Motor neuron (in vitro differentiated cells): ENCODE results near the gene ARHGEF9. TPM values are rescaled to one million over a fixed set of nuclear protein-coding genes. Genes with fewer than 3 reads are reported as not detected.
"Not testable (repeated sequence)": the region's sequence is repeated elsewhere in the genome, so short reads cannot be mapped to it uniquely, and the experiment has no call there.

Experiments used
- ATAC-seq, 8 experiments: fragments of 200-7000 bp; cut with Tn5 transposase; replicated peaks in 6 of 8; 2 replicates each; pipeline ENCODE4 v1.8.0; 2021; ENCODE audit warnings: mild to moderate bottlenecking in 8 of 8, moderate library complexity in 8 of 8
- H3K27ac ChIP-seq, 2 donors: fragments of 250-450 bp; sonication (Bioruptor Pico); 2 replicates each; pipeline ENCODE4 v1.9.0; 2021; ENCODE audit warnings: antibody characterized with exemption in 2 of 2, mild to moderate bottlenecking in 2 of 2, moderate library complexity in 1 of 2
- H3K4me1 ChIP-seq, 2 donors: fragments of 250-450 bp; sonication (Bioruptor Pico); replicated peaks in 1 of 2; 2 replicates each; pipeline ENCODE4 v1.6.1; 2021; ENCODE audit warnings: antibody characterized with exemption in 2 of 2, mild to moderate bottlenecking in 2 of 2, moderate library complexity in 1 of 2
- H3K4me3 ChIP-seq, 5 donors: fragments of 250-450 bp; sonication (Bioruptor Pico); 2 replicates each; pipeline ENCODE4 v1.9.0; 2021; ENCODE audit warnings: antibody characterized with exemption in 5 of 5, mild to moderate bottlenecking in 5 of 5, moderate library complexity in 4 of 5
- WGBS, 10 experiments: fragments of 450-650 bp; shearing (Covaris generic); methylation state at CpG; one replicate each; pipeline ENCODE4 v1.0.0; 2022; 5-methylcytosine and 5-hydroxymethylcytosine counted together
- in situ Hi-C, 9 experiments: fragments of 400-800 bp; cut with MboI; loops; one replicate each; pipeline ENCODE4 v1.15.0; 2021; ENCODE audit warnings: low sequenced_read_pairs in 9 of 9, low pct_unique_long_range_greater_than_20kb in 2 of 9; ENCODE audit not compliant: unreplicated experiment in 9 of 9
- total RNA-seq, 8 experiments: library from RNA; unstranded; fragments of 300-600 nt; gene quantifications; 2 replicates each; pipeline versions ENCODE4 v1.2.3 to v1.2.4, GENCODE V29; 2022

ARHGEF9 gene
- total RNA-seq, 8 experiments from 2014 or later = 17.6 to 46.4 (median 34.3) TPM

DNA sequence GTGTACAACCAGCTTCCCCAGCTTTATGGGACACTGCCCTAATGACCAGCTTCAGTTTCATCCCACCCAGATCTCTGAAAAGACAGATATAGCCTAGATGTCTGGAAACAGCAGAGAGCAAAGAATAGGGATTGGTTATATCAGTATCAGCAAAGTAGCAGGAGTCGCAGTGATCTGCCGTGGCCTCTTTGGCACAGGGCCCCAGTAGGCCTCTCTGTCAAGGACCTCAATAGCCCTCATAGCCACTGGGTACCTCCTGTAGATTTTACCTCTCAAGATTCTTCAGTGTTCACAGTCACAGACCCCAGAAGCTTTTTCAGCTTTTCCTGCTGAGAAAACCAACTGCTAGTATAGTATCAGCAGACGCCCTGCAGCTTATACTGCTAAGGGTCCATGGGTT is 104.6 kb downstream of the ARHGEF9 start:
- ATAC-seq = peak in 1 of 8 experiments; percentile 38
- no peaks in the 10 kb centered on the region for H3K4me1 ChIP-seq
- H3K4me3 ChIP-seq = no peak overlapping the region
- no peak overlapping the region for H3K27ac ChIP-seq
- in situ Hi-C loops = no loop called here
- 71% methylated on average over 3 of the region's 3 CpGs; no CpG with 5 or more reads in 9 of the 10 experiments for WGBS, 10 experiments

DNA sequence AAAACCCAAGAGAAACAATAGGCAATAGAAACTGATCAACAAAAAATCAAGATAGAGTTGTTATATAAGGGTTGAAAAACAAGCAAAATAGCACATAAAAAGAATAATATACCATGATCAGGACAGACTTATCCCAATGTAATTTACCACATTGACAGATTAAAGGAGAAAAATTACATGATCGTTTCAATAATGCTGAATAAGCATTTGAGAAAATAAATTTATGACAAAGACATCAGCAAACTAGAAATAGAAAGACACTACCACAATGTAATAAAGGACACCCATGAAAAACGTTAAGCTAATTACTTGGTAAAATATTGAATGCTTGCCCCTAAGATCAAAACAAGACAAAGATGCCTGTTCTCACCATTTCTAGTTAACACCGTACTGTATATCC is 105.6 kb downstream of the ARHGEF9 start:
- in situ Hi-C loops = no loop called here
- no peaks in the 10 kb centered on the region for H3K4me1 ChIP-seq
- 50 to 100% (median 87%) methylated on average over 1 to 3 of the region's 3 CpGs; no CpG with 5 or more reads in 1 of the 10 experiments for WGBS, 10 experiments
- no peak overlapping the region for H3K27ac ChIP-seq
- no peak for ATAC-seq
- H3K4me3 ChIP-seq = no peak overlapping the region

DNA sequence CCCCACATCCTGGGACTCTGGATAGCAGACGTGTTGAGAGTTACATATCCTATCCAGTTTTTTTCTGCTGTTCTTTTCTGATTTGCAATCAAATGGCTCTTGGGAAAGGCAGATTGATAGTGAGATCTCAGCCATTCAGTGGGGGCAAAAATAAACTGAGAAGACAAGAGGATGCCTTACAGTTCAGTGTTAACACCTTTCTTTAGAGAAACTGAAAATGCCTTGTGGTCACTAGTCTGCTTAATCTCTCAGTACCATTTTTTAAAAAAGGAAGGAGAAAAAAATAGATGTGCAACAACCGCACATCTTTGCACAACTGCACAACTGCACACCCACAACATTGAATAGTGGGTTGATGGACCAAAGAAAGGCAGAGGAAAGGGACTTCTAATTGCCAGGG is 109.3 kb downstream of the ARHGEF9 start:
- 44 to 100% methylated on average over 1 to 2 of the region's 2 CpGs; no CpG with 5 or more reads in 8 of the 10 experiments for WGBS, 10 experiments
- no peak for ATAC-seq
- no peaks in the 10 kb centered on the region for H3K4me1 ChIP-seq
- no peak overlapping the region for H3K27ac ChIP-seq
- in situ Hi-C loops = no loop called here
- H3K4me3 ChIP-seq = no peak overlapping the region

DNA sequence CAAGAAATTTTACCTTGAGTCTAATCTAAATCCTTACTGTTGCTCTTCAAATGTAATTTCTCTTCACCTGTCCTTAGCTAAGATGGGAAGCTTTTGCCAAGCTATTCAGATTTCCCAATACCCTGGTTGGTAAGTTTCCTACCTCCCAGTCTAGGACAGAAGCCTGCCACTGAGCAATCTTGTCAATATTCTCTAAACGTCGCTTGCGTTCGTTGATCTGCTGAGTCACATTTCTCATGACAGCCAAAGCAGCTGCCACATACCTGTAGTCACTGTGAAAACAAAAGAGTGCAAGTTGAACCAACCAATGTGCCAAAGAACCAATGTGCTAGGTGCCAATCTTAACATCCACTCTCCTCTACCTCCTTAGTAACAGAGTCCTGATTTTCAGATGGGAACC is 111.1 kb downstream of the ARHGEF9 start:
- 86% methylated on average over 4 of the region's 4 CpGs; no CpG with 5 or more reads in 9 of the 10 experiments for WGBS, 10 experiments
- Histone ChIP-seq H3K27ac (no peak overlapping the region), H3K4me3 (no peak overlapping the region), H3K4me1 (no peaks in the 10 kb centered on the region)
- in situ Hi-C loops = no loop called here
- ATAC-seq = no peak

DNA sequence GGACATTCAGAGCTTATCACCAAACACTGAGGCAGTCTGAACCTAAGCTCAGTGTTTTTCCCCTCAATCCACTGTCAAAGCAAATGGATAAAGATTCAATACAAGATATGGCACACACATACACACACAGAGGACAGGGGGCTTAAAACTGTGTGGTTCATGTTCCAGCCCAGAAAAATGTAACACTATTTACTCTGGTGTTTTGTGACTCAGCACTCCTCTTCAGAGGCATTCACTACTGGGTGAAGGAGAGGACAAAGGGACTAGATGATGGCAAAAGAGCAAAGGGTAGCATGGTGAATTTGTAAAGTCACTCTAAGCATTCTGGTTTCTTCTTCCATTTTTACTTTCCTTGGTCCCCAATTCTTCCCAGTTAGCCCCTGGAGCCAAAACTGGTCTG is 120.3 kb downstream of the ARHGEF9 start:
- in situ Hi-C loops = no loop called here
- no peak overlapping the region for H3K27ac ChIP-seq
- H3K4me3 ChIP-seq = no peak overlapping the region
- no peak for ATAC-seq
- H3K4me1 ChIP-seq = no peaks in the 10 kb centered on the region

DNA sequence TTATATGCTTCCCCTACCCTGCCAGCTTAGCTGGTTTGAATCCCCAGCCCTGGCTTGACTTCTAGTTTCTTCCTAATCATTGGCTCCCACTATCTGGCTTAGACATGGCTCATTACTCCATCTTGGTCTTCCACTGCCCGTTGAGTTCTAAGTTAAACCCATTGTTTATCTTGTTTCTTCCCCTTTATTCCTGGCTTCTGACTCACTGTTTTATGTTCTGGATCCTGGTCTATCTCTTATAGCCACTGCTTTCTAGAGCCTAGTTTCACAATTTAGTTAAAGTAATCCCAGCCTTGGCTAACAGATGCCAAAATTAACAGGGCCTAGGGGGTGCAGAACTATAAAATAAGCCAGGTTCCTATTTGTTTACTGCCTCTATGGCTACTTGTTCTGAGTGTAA is 120.9 kb downstream of the ARHGEF9 start:
- in situ Hi-C loops = no loop called here
- 40% methylated on average over 1 of the region's 1 CpG; no CpG with 5 or more reads in 9 of the 10 experiments for WGBS, 10 experiments
- ATAC-seq = no peak
- Histone ChIP-seq H3K27ac (no peak overlapping the region), H3K4me1 (no peaks in the 10 kb centered on the region), H3K4me3 (no peak overlapping the region)

DNA sequence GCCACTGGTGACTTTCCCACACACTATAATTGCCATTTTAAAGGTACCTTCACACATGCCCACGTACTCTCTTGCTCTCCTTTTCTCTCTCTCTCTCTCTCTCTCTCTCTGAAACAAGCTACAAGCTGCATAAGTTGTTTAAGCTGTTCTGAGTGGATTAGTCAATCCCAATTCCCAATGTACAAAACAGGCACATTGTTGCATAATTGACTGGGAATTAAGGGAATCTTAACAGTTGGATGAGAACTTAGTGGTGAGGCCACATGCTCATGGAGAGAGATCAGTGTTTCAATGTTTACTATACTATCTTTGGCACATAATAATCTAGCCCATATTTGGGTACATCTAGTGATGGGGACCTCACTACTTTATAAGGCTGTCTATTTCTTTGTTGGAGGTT is 123.3 kb downstream of the ARHGEF9 start:
- 33 to 71% (median 50%) methylated on average over 1 of the region's 1 CpG; no CpG with 5 or more reads in 7 of the 10 experiments for WGBS, 10 experiments
- in situ Hi-C loops = no loop called here

DNA sequence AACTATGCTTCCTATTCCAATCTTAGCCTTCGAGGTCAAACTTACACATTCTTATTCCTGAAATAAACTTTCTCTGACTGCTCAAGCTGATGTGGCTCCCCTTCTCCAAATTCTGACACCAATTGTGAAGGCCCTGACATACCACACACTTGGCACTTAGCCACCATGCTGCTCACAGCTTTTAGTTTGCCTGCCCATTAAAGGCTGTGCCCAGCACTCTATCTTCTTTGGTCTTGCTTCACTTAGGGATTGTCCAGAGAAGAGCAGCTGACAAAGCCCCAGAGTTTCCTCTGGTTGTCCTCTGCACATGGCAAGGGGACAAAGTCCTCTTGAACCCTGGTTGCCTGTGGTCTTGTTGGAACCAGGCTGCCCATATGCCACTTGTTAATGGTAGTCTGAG is 126.1 kb downstream of the ARHGEF9 start:
- no peak overlapping the region for H3K27ac ChIP-seq
- 57 to 80% methylated on average over 1 of the region's 1 CpG; no CpG with 5 or more reads in 8 of the 10 experiments for WGBS, 10 experiments
- in situ Hi-C loops = no loop called here
- no peaks in the 10 kb centered on the region for H3K4me1 ChIP-seq
- H3K4me3 ChIP-seq = no peak overlapping the region
- ATAC-seq = no peak

More for the DNA sequence above, 123.3 kb downstream of the ARHGEF9 start:
- no peak for ATAC-seq
- Histone ChIP-seq H3K4me3 (no peak overlapping the region), H3K4me1 (no peaks in the 10 kb centered on the region), H3K27ac (no peak overlapping the region)

DNA sequence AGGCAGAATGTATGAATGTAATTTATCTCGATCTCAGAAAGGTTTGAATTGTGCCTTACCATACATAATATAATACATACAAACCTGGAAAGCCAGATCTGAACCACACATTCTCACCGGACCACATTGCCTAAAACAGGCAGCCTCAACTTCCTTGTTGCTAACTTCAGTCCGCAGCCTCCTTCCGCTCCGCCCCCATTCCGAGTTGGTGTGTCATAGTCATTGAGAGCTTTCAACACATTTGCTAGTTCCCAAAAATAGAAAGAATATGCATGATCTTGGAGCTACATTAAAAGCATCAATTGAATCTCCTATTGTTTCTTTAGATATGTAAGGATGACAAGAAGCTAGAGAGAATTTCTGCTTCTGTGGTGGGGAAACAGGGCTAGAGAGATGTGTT is 127.2 kb downstream of the ARHGEF9 start:
- WGBS, 10 experiments = 44 to 49% methylated on average over 5 of the region's 6 CpGs; no CpG with 5 or more reads in 8 of the 10 experiments
- Histone ChIP-seq H3K27ac (no peak overlapping the region), H3K4me3 (no peak overlapping the region), H3K4me1 (no peaks in the 10 kb centered on the region)
- ATAC-seq = peak in 3 of 8 experiments; percentile 41 to 96 (median 95)
- in situ Hi-C loops = no loop called here

DNA sequence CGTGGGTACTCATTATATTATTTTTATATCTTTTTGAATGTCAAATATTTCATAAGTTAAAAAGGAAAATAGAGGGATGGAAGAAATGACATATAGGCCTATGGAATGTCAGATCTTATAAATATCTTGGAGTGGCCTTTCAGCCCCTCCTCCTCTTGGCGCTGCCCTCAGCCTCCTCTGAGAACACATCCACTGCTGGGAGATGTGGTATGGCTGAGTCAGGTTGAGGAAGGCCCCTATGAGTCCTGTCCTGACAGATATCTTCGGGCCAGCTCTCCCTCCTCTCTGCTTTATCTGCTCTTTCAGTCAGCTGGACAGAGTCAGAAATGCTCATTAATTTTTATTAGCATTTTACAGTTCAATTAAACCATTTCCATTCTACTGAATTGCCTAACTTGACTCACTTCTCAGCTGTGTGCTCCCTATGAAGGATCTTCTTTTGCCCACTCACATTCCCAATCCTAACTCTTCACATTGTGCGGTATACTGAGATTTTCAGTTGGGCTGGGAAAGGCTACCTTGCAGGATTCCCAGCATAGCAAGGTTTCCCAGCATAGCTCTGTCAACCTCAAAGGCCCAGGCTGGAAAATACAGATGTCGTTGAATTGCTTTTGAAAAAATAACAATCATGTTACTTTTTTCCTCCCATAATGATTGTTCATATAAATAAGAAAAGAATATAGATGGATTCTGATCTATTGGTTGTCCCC is 128.0 kb downstream of the ARHGEF9 start:
- Histone ChIP-seq H3K27ac (no peak overlapping the region), H3K4me3 (no peak overlapping the region), H3K4me1 (no peaks in the 10 kb centered on the region)
- 17 to 100% (median 43%) methylated on average over 1 to 4 of the region's 5 CpGs; no CpG with 5 or more reads in 6 of the 10 experiments for WGBS, 10 experiments
- peak in 2 of 8 experiments; percentile 16 to 24 for ATAC-seq
- in situ Hi-C loops = no loop called here

DNA sequence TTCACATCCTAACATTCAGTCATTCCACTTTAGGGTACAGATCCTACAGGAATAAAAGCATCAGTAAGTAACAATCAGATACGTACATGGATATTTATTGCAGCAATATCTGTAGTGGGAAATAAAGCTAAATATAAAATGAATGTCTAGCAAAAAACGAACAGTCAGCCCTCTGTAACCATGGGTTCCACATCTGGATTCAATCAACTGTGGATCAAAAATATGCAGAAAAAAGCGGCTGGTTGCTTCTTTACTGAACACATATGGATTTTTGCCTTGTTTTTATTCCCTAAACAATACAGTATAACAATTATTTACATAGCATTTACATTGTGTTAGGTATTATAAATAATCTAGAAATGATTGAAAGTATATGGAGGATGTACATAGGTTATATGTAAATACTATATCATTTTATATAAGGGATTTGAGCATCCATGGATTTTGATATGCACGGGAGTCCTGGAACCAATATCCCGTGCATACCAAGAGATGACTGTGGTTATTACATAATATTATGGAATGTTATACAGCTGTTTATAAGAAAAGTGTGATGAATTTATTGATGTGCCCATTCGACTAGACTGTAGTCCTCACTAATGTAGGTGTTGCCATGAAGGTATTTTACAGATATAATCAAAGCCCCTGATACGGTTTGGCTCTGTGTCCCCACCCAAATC is 132.8 kb downstream of the ARHGEF9 start:
- peak in 3 of 8 experiments; percentile 30 to 40 (median 39) for ATAC-seq
- Histone ChIP-seq H3K4me3 (no peak overlapping the region), H3K4me1 (no peaks in the 10 kb centered on the region), H3K27ac (no peak overlapping the region)
- WGBS, 10 experiments = 8 to 100% (median 64%) methylated on average over 1 to 3 of the region's 7 CpGs; no CpG with 5 or more reads in 3 of the 10 experiments
- in situ Hi-C loops = no loop called here

DNA sequence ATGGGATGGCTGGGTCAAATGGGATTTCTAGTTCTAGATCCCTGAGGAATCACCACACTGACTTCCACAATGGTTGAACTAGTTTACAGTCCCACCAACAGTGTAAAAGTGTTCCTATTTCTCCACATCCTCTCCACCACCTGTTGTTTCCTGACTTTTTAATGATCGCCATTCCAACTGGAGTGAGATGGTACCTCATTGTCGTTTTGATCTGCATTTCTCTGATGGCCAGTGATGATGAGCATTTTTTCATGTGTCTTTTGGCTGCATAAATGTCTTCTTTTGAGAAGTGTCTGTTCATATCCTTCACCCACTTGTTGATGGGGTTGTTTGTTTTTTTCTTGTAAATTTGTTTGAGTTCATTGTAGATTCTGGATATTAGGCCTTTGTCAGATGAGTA is 139.3 kb downstream of the ARHGEF9 start:
- H3K4me3 ChIP-seq, H3K27ac ChIP-seq, ATAC-seq, in situ Hi-C loops, H3K4me1 ChIP-seq: not testable (repeated sequence)
- no CpG with 5 or more reads among the region's 2 CpGs for WGBS, 10 experiments

DNA sequence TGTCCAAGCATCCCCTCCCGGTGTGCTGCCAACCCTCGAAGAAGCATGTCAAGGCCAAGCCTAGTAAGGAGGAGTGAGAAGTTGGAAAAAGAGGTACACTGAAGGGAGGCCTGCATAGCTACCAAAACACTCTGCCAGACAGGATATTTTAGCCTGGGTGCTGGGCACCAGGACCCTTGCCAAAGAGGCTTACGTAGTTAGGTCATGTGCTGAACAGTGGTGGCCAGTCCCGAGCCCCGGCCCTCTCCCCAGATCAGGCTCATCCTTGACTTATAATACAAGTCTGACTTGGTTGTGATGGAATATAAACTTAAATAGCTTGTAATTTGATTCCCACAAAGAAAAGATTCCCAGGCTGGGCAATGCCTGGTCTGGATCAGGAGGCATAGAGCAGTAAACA is 149.3 kb downstream of the ARHGEF9 start:
- H3K4me3 ChIP-seq = no peak overlapping the region

More for the DNA sequence above, 149.3 kb downstream of the ARHGEF9 start:
- no peak overlapping the region for H3K27ac ChIP-seq
- in situ Hi-C loops = no loop called here
- no peaks in the 10 kb centered on the region for H3K4me1 ChIP-seq
- 71% methylated on average over 2 of the region's 5 CpGs; no CpG with 5 or more reads in 9 of the 10 experiments for WGBS, 10 experiments
- no peak for ATAC-seq
